ENCODE results near the gene NOC2L.

GRCh38 chr1:967466-968343 is 8.6 kb upstream of the NOC2L start:
- TF ChIP-seq RAD21 (IDR thresholded peaks at IDR 0.05; ENCODE audit: low read depth) (no peak), MAX (IDR thresholded peaks at IDR 0.05) (no peak), TCF12 (IDR thresholded peaks at IDR 0.05; ENCODE audit: low read depth) (no peak), EGR1 (IDR thresholded peaks at IDR 0.05) (no peak), EP300 (IDR thresholded peaks at IDR 0.05; ENCODE audit: borderline replicate concordance) (no peak), CEBPB (IDR thresholded peaks at IDR 0.05) (no peak), TAF1 (IDR thresholded peaks at IDR 0.05; ENCODE audit: low read depth) (no peak), YY1 (IDR thresholded peaks at IDR 0.05; ENCODE audit: low read depth) (no peak), ZBTB7A (IDR thresholded peaks at IDR 0.05; ENCODE audit: low read depth) (no peak), FOXM1 (IDR thresholded peaks at IDR 0.05; ENCODE audit: borderline replicate concordance, low read depth) (no peak), REST (IDR thresholded peaks at IDR 0.05; ENCODE audit: low read depth) (no peak), NFIC (IDR thresholded peaks at IDR 0.05) (0 out of 2 replicates have a peak, but pooled peaks have one; percentile 25), TEAD4 (IDR thresholded peaks at IDR 0.05) (peak; percentile 29; the same call in 1 of the 2 replicates)
